Fibroblast of villous mesenchyme (primary cell): ENCODE measurements around the gene CXCL10. TPM values are rescaled to one million over a fixed set of nuclear protein-coding genes. Genes with fewer than 3 reads are reported as not detected.
A peak's percentile ranks its signal among the peaks of the same experiment; 100 is the strongest.

Experiments
- DNase-seq: peaks from one replicate; pipeline ENCODE4 v3.0.0-alpha.2; 2010; ENCODE audit warnings: low read depth
- H3K4me3 ChIP-seq: 2 replicates; pipeline ENCODE4 v1.5.1; 2011; ENCODE audit warnings: low read depth, mild to moderate bottlenecking, low read length
- CTCF ChIP-seq: IDR thresholded peaks from 2 replicates; pipeline ENCODE4 v1.5.1; 2012; ENCODE audit warnings: low read depth, mild to moderate bottlenecking, low read length; ENCODE audit not compliant: insufficient read depth
- total RNA-seq: library from RNA; depleted of rRNA; stranded (reverse); fragments of >200 nt; gene quantifications from 2 replicates; pipeline ENCODE4 v1.2.3, GENCODE V29; 2012

CXCL10 gene
- total RNA-seq, 1 donor, result 0.86 TPM

GRCh38 chr4:76022031-76022430 is 1.3 kb downstream of the CXCL10 start:
- TF ChIP-seq CTCF, result no peak
- no peak for DNase-seq

DNA sequence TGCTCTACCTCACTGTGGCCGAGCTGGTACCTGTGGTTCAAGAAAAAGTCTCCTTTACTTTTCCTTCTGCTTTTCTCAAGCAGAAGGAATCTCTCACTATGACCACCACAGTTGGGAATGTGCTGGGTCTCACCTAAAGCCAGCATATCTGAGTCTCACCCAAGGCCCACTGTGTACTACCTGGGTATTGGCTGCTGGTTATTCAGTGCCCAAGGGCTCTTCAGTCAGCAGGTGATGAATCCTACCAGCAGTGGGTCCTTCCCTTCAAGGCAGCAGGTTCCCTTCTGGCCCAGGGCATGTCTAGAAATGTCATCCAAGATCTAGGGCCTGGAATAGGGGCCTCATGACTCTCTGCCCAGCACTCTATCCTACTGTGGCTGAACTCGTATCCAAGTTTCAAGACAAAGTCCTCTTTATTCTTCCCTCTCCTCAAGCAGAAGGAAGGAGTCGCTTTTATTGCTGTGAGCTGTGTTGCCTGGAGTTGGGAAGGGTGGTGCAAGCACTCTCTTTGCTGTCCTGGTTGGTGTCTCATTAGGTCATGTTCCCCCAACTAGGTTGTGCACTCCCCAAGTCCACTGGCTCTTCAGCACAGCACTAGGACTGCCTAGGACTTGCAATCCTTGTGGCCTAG is 6.1 kb downstream of the CXCL10 start:
- no peak overlapping the region for H3K4me3 ChIP-seq
- DNase-seq, result no peak
- TF ChIP-seq CTCF, result no peak

More at GRCh38 chr4:76022031-76022430, 1.3 kb downstream of the CXCL10 start:
- no peak overlapping the region for H3K4me3 ChIP-seq

- H3K4me3 ChIP-seq, result no peak overlapping the region
- no peak for DNase-seq
- TF ChIP-seq CTCF, result no peak
Measured at GRCh38 chr4:76016393-76016792, 6.9 kb downstream of the CXCL10 start.

GRCh38 chr4:76013540-76013939 is 9.8 kb downstream of the CXCL10 start:
- no peak for DNase-seq
- H3K4me3 ChIP-seq, result no peak overlapping the region
- no peak for TF ChIP-seq CTCF

DNA sequence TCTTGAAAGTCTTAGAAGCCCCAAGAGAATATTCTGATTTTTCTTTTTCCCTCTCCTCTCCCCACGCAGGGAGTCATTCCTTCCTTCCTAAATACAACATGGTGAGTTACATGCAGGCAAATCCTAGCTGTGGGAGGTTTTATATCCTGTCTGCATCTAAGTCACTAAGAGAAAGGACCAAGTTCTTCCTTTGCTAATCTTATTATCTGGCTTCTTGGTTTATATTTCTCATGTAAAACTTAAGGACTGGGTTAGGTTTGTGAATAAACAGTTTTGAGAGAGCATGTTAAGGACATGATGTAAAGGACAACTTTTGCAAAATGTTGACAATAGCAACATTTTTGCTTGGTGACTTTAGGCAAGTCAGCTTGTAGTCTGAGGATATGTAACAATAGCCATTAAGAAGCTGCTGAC is 10.9 kb downstream of the CXCL10 start:
- no peak overlapping the region for H3K4me3 ChIP-seq
- no peak for TF ChIP-seq CTCF
- DNase-seq, result peak; percentile 60

DNA sequence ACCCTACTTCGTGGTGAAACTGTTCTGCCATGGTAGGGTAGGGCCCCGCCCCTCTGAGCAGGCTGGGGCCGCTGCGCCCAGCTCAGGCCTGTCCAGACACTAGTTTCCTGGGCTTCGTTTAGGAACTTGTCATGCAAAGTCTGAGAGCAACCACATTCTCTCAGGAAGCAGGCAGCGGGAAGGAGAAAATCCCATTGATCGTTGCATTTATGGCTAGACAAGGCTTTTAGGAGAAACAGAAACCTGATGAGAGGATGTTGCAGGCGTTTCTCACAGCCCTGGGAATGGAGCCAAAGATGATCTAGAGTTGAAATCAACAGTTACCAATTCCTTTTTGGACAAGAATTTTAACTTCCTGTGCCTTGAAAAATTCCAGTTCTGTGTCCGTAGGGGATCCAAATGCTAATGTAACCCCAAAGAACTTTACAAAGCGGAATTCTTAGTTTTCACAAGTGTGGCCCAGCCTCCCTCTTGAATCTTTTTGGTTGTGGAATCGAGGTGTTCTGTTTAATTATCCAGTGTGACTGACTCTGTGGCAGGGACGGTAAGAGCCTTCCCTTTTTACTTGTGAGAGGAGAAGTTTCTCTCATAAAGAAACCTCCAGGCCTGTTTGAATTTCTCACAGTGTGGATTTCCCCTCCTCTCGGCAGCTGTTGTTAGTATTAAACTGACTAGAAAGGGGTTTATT is 11.5 kb downstream of the CXCL10 start:
- no peak for TF ChIP-seq CTCF
- peak; percentile 83 for DNase-seq

More for the DNA sequence above, 11.5 kb downstream of the CXCL10 start:
- H3K4me3 ChIP-seq, result peak overlapping the region; percentile 1
